Measurements from ENCODE around the gene DSN1.

DNA sequence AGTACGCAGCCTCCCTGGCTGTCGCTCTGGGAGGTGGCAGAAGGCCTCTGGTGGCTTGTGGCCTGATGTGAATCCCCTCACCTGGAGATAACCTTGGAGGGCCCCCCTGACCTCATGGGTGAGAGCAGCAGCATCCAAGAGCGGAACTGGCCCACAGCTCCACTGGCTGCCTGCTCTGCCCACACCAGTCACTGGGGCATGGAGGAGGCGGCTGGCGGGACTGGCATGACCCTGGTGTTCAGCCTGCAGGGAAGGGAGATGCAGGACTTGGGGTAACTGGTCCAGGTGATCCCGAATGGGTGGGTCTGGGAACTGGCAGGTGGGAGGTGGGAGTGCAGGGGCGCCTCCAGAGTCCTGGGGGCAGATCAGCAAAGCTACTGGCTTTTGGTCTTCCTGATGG lies 10.6 kb upstream of the DSN1 start:
- no peak for TF ChIP-seq CTCF (IDR thresholded peaks at IDR 0.05; ENCODE audit: low read depth, low read length, poor library complexity, severe bottlenecking)
- no peak for TF ChIP-seq EZH2phosphoT487 (IDR thresholded peaks at IDR 0.05; ENCODE audit: borderline replicate concordance, low read length)

All from DOHH2 (cell line).